GM19328 (cell line): ENCODE results near the gene RBM48.
"Not testable (repeated sequence)": the region's sequence is repeated elsewhere in the genome, so short reads cannot be mapped to it uniquely, and the experiment has no call there.

ENCODE experiments used
- ATAC-seq: cut with Tn5 transposase; IDR thresholded peaks from one replicate; pipeline ENCODE4 v1.9.1; 2021; ENCODE audit warnings: mild to moderate bottlenecking, moderate library complexity; ENCODE audit not compliant: unreplicated experiment

Gene RBM48

DNA sequence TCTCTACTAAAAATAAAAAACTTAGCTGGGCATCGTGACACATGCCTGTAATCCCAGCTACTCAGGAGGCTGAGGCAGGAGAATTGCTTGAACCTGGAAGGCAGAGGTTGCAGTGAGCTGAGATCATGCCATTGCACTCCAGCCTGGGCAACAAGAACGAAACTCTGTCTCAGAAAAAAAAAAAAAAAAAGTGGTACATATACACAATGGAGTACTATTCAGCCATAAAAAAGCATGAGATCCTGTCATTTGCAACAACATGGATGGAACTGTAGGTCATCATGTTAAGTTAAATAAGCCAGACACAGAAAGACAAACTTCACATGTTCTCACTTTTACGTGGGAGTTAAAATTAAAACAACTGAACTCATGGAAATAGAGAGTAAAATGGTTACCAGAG is 14.9 kb downstream of the RBM48 start:
- not testable (repeated sequence) for ATAC-seq

DNA sequence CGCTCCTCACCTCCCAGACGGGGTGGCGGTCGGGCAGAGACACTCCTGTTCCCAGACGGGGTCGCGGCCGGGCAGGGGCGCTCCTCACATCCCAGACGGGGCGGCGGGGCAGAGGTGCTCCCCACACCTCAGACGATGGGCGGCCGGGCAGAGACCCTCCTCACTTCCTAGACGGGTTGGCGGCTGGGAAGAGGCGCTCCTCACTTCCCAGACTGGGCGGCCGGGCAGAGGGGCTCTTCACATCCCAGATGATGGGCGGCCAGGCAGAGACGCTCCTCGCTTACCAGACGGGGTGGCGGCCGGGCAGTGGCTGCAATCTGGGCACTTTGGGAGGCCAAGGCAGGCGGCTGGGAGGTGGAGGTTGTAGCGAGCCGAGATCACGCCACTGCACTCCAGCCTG is 16.5 kb downstream of the RBM48 start:
- not testable (repeated sequence) for ATAC-seq

DNA sequence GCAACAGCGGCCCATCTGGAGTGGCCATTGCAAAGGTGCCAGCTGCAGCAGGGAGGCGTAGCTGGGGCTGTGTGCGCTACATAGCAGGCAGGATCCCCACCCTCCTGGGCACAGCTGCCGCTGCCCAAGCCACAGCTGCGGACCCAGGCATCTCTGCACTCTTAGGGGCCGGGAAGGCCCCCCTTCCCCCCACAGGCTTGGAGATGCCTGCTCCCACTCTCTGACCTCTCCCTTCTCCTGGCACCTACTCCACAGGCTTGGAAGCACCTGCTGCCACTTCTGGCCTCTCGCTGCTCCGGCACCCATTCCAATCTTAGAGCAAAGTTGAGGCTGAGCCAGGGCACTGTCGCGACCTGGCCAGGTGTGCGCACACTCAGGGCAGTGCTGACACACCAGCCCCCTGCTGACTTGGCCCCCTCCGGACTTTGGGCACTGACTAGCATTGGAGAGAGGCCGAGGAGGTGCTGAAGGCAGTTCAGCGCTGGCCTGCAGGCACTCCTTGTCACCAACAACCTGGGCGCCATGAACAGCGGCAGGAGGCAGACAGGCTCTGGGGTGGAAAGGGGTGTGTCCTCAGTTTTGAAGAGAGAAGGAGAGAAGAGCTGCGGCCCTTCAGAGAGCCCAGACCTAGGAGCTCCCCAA is 18.4 kb downstream of the RBM48 start:
- no peak for ATAC-seq

DNA sequence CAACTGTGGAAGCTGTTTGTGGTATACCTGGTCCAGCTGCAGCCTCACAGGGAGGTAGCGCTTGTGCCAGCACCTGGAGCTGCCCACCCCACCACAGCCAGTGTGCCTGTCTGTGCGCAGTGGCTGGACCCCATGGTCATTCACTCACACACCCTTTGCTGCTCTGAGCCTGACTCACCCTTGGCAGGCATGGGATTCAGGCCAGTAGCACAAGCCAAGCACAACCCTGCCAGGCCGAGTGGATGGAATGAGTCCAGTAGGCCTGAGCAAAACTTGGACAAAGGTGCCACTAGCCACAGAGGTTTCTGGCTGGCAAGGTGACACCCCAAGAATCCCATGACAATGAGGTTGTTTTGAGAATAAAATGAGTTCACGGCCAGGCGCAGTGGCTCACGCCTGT is 19.0 kb downstream of the RBM48 start:
- ATAC-seq, result no peak

DNA sequence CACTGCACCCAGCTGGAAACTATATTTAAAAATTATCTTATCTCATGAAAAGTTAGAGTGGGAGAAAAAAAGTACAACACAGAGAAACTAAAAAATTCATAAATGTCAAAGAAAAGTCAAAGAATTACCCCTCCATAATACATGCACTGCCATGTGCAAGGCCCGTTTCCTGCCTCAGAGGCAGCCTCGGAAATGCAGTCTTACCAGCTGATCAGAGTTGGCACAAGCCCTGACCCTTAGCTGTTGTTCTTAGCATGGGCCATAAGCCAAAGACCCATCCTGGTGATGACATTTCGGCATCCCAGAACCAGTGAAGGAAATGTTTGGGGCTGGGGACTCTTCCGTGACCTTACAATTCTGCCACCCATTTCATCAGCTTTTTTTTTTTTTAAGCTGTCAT is 21.6 kb downstream of the RBM48 start:
- ATAC-seq, result no peak

DNA sequence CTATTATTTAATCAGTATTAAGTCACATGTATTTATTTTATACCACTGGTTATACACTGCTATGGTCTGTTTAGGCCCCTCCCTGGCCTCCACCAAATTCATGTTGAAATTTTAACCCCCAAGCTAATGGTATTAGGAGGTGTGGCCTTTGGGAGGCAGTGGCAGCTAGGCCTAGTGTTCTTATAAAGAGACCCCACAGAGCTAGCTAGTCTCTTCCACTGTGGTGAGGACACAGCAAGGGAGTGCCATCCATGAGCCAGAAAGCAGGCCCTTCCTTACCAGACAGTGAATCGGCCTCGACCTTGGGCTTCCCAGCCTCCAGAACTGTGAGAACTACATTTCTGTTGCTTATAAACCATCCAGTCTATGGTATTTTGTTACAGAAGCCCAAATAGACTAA is 28.7 kb downstream of the RBM48 start:
- no peak for ATAC-seq

DNA sequence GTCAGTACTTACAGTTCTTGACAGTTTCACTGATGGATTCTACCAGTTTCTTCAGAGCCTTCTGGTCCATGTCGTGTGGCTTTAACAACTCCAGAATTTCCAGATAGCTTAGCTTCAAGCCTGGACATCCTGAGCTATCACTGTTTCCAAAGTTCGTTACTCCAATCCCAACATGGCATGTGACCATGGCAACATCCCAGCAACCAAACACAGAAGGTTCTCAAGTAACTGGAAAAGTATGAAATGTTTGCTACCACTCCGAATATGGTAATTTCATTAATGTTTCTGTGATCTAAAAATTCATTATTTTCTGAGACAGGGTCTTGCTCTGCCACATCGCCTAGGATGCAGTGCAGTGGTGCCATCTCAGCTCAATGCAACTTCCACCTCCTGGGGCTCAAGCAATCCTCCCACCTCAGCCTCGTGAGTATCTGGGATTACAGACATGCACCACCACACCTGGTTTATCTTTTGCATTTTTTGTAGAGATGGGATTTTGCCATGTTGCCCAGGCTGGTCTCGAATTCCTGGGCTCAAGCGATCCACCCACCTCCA is 29.3 kb downstream of the RBM48 start:
- no peak for ATAC-seq

DNA sequence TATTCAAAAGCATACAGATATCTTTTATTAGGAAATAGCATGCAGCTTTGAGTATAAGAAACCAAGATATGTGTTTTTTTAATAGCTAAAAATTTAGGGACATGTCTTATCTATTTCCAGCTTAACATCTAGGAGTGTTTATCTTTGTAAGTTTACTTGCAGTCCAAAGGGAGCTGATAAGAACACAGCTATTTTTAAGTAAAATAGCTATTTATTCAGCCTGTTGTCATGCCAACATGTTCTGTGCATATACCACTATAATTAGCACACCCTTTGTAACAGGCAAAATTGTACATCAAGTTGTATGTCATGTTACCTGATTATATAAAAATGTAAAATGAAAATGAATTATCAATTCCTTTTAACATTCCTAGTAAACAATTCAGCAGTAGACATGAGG is 32.0 kb downstream of the RBM48 start:
- no peak for ATAC-seq

DNA sequence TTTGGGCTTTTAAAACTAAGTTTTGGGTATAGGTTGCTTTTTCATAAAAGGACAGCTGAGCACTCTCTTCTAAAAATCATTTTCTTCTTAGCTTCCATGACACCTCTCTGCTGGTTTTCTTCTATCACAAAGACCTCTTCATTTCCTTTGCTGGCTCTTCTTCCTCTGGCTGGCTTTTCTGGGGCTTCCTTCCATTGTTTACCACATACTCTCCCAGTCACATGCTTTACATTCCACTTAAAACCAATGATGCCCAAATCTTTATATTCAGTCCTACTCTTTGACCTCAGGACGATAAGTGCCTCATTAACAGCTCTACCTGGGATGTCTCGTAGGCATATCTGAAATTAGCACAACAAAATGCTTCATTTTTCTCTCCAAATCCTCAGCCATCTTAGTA is 34.8 kb downstream of the RBM48 start:
- no peak for ATAC-seq

DNA sequence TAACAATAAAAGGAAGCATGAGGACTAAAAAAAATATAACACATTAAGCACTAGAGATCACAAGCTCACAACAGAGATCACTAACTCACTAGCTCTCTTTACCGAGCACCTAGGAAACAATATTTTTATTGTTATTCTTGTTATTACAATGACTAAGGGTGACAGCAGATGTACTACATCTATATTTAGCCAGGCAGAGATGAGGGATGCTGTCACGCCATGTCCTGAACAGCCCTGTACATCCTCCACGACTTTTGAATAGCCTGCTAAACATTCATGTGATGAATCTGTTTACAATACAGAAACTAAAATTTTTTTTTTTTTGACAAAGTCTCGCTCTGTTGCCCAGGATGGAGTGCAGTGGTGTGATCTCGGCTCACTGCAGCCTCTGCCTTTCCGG is 38.9 kb downstream of the RBM48 start:
- ATAC-seq, result no peak

DNA sequence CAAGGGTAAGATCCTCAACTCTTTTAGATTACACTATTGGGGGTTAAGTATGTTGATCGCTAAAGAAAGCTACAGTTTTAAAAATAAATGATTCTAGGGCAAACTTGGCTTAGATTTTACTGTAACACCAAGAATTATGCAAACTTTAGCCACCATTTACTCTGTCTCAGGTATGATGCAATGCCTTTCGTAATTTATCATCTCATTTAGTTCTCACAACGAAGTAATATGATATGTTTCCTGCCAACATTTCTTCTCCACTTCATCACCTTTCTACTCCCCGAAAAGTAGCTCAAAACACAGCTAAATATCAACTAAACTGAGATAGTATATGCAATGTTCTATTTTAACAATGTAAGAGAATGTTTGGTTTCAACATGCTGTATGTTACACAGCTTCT is 40.5 kb downstream of the RBM48 start:
- ATAC-seq, result no peak

DNA sequence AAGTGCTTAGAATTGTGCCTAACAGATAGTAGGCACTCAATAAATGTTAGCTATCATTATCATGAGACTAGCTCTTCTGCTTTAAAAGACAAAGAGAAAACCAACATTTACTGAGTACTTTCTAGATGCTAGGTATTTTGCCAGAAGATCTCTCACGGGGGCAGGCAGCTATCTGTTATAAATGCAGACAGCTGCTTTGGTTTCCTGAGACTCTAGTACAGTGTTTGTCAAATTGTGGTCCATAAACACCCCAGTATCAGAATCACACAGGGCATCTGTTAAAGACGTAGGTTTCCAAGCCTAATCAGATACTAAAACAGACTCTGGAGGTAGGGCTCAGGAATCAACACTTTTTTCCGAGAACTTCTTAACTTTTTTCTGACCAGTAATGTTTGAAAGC is 47.7 kb downstream of the RBM48 start:
- no peak for ATAC-seq

DNA sequence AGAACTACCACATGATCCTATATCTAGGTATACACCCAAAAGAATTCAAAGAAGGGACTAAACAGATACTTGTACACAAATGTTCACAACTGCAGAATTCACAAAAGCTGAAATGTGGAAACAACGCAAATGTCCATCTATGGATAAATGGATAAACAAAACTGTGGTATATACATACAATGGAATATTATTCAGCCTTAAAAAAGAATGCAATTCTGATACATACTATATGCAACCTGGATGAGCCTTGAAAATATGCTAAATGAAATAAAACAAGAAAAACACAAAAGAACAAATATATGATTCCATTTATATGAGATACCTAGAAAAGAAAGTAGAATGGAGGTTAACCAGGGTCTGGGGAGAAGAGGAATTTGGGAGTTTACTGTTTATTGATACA is 54.4 kb downstream of the RBM48 start:
- no peak for ATAC-seq

DNA sequence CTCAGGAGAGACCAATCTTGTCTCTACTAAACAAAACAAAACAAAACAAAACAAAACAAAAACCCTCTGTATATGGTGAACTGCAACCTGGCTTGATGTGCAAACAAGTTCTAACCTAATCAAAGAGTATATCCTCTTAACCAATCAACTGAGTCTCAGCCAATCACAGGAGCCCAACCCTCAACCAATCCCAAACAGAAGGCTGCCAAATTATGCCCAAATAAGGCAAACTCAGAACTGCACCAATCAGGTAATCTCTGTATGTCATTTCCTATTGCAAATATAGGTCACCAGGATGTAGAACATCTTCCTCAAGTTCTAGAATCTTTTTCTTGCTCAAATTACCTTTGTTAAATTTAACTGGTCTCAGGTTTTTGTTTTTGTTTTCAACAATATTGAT is 56.4 kb downstream of the RBM48 start:
- no peak for ATAC-seq

DNA sequence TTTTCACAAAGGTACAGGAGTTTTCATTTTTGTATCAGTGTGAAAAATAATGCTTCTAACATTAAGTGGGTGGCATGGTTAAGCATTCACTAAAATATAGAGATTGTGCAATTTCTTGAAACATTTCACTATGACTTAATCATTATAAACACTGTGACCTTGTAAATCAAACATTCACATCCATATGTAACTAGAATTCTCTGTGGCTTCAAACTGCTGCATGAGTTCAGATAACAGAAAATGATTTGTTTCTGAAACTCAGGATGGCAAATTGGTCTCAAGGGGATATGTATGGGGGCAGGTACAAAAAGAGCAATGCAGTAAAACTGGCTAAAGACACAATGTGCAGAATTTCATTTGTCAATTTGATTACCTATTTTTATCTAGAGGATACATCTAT is 57.8 kb downstream of the RBM48 start:
- ATAC-seq, result no peak

DNA sequence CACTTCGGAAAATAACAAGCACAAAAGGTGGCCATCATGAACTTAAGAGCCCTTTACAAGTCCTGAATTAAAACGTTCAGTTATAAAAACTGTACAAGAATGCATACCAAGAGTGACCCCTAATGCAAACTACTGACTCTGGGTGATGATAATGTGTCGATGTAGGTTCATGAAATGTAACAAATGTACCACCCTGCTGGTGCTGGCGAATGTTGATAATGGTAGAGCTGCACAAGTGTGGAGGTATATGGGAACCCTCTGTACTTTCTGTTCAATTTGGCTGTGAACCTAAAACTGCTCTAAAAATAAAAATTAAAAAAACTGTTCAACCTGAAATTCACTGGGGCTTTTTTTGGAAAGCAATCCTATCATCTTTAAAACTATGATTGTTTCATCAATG is 58.2 kb downstream of the RBM48 start:
- ATAC-seq, result no peak
